ENCODE data around the gene GOLGA8A.

DNA sequence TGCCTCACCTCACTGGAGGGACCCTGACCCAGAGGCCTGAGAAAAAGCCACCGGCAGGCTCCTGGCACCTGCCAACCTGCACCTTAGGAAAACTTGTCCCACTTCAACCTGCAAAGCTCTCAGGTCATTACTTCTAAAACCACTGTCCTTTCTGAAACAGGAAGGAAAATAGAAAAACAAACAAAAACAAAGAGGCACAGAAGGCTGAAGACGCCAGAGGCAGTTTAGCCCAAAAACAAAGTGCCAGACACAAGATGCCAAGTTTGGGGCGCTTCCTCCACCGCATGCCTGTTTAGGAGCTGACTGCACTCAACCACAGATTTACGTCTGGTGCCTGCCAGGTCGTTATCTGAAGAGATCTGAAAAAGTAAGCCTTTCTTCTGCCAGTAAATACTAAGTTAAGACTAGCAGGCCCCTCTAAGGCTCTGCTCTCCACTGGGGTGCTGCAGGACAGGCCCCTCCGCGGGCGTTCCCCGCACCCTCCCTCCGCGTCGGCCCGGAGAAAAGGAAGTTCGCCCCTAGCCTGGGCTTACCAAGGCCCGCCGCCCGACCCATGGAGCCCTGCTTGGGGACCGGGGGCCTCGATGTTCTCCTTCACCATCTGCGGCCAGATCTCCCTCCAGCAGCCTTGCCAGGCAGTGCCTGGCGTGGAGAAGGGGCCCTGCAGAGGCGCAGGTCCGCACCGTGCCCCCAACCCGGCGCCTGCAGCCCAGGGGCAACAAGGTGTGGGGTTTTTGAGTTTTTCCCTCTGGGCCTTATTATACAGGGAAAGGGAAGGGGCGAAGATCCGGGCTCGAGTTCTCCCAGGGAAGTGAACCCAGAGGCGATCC is 1.3 kb downstream of the GOLGA8A start:
- TF ChIP-seq CTCF (IDR thresholded peaks at IDR 0.05; ENCODE audit: insufficient read depth, low read depth, low read length): no peak
- TF ChIP-seq EZH2 (IDR thresholded peaks at IDR 0.05; ENCODE audit: insufficient read depth, low read length): no peak
